Measurements from ENCODE around the gene SCARF2. TPM values are rescaled to one million over a fixed set of nuclear protein-coding genes. Genes with fewer than 3 reads are reported as not detected.
"Not testable (repeated sequence)": the region's sequence is repeated elsewhere in the genome, so short reads cannot be mapped to it uniquely, and the experiment has no call there.

The SCARF2 gene
- total RNA-seq, 6 experiments from 2014 or later, result 65.1 to 92.3 (median 68.9) TPM

DNA sequence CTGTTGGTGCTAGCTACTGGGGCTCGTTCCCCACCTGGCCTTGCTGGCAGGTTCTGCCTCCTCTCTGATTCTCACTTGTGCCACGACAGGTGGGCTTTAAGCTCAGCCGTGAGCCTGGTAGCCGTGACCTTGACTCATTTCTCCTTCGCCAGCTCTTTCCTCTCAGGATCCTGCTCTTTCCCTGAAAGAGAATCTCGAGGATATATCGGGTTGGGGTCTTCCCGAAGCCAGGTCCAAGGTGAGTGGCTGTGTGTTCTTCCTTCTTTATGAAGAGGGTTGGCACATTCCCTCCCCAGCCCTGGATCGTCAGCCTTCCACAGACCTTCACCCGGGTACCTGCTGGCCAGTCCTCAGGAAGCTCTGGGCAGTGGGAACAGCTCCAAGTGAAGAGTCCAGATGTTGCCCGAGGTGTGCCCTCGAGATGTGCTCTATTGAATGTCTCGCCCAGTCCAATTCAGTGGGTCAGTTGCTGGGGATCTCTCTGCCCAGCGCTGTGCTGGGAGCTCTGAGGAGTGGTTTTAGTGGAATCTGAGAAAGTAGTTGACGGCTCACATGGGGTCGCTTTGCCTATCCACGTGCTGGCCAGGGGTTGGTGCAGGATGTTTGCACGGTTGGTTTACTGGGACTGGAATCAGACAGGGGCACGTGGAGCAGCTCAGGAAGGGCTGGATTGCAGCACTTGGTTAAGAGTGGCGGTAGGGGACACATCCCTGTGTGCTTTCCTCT, 42.3 kb downstream of the SCARF2 start:
- no peak for DNase-seq

DNA sequence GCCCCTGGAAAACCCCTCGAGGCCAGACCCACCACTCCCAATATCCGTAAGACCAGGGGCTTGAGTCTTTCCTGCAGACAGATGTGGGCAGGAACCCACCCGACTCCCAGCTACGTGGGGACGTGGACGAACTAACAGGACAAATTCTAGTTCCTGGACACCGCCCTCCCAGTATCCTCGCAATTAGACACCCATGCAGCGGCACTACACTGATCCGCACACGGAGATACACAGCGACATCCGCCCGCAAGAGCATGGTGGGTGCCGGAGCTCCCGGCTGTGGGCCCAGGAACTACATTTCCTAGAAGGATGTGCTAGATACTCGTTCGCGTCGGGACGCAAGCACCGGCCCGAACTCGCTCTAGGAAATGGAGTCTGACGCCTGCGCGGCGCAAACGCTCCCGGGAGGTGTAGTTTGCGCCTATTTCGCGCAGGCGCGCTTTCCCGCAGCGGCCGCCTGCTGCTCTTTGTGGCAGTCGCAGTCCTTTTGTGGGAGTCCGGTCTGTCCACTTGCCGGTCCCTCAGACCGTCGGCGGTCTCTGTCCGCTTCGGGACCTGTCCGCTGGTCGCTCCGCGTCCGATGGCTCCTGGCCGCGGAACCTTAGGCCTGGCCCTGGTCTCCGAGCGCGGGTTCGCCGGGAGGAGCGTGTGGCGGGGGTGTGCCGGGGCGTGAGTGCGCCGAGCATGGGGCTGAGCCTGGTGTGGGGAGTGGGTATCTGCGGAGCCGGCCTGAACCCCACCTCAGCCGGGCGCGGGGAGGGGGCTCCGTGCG, 43.7 kb downstream of the SCARF2 start, which contains the start of gene ZNF74:
Gene ZNF74 (plus strand): TSS at position 447 of the 772 bp plus-strand sequence. CDS start 478 bp downstream, outside the sequence.
- H3K4me3 Mint-ChIP-seq, result peak within 1 kb of the TSS; percentile 91
- H3K27me3 Mint-ChIP-seq (ENCODE audit: insufficient read depth), result peaks cover 10% of the 10 kb centered on the region
- peak within 1 kb of the TSS; percentile 85 for H3K27ac Mint-ChIP-seq
- peaks cover 18% of the 10 kb centered on the region for H3K4me1 Mint-ChIP-seq (ENCODE audit: low read depth)
- TF ChIP-seq, protein P1, sequence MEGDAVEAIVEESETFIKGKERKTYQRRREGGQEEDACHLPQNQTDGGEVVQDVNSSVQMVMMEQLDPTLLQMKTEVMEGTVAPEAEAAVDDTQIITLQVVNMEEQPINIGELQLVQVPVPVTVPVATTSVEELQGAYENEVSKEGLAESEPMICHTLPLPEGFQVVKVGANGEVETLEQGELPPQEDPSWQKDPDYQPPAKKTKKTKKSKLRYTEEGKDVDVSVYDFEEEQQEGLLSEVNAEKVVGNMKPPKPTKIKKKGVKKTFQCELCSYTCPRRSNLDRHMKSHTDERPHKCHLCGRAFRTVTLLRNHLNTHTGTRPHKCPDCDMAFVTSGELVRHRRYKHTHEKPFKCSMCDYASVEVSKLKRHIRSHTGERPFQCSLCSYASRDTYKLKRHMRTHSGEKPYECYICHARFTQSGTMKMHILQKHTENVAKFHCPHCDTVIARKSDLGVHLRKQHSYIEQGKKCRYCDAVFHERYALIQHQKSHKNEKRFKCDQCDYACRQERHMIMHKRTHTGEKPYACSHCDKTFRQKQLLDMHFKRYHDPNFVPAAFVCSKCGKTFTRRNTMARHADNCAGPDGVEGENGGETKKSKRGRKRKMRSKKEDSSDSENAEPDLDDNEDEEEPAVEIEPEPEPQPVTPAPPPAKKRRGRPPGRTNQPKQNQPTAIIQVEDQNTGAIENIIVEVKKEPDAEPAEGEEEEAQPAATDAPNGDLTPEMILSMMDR (IDR thresholded peaks at IDR 0.05), result peak; percentile 21
- H3K9me3 Mint-ChIP-seq, result peaks cover 6% of the 10 kb centered on the region
- H3K36me3 Mint-ChIP-seq (ENCODE audit: low read depth), result no peaks in the 10 kb centered on the region
- DNase-seq, result peak; percentile 82

More for the DNA sequence above, 42.3 kb downstream of the SCARF2 start:
- Mint-ChIP-seq H3K9me3 (no peaks in the 10 kb centered on the region), H3K4me1 (ENCODE audit: low read depth) (peaks cover 18% of the 10 kb centered on the region), H3K4me3 (peak overlapping the region; percentile 91), H3K27ac (no peak overlapping the region), H3K36me3 (ENCODE audit: low read depth) (no peaks in the 10 kb centered on the region), H3K27me3 (ENCODE audit: insufficient read depth) (peaks cover 2% of the 10 kb centered on the region; the same call in 1 of the 2 replicates)
- TF ChIP-seq, protein P1 (IDR thresholded peaks at IDR 0.05), result no peak

DNA sequence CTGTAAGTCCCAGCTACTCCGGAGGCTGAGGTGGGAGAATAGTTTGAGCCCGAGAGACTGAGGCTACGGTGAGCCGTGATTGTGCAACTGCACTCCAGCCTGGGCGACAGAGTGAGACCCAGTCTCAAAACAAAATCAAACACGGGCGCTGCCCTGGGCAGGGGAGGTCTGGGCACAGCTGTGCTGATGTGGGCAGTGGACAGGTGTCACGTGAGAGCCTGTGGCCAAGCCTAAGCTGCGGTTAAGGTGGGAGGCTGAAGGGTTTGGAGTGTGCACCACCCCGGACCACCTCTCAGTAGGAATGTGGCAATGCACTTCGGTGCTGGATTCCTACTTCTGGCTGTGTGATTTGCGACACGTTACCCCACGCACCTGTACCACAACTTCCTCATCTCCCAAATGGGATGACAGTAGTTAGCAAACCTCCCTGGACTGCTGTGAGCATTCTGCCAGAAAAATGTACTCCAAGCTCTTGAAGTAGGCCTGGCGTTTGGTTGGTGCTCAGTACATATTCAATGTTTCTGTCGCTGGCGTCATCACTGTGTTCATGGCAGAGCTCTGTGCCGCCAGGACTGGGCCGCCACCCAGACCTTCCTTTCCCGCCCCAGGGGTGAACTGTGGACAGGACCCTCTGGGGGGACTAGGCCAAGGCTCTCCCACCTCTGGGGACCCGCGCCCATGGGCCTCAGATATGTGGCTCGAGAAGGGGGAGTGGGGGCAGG, 44.5 kb downstream of the SCARF2 start:
- peaks cover 12% of the 10 kb centered on the region for H3K27me3 Mint-ChIP-seq (ENCODE audit: insufficient read depth)
- TF ChIP-seq, protein P1 (IDR thresholded peaks at IDR 0.05), result no peak
- H3K27ac Mint-ChIP-seq, result peak overlapping the region; percentile 85
- peak overlapping the region; percentile 91 for H3K4me3 Mint-ChIP-seq
- no peak for DNase-seq
- H3K4me1 Mint-ChIP-seq (ENCODE audit: low read depth), result peaks cover 18% of the 10 kb centered on the region
- H3K36me3 Mint-ChIP-seq (ENCODE audit: low read depth), result no peaks in the 10 kb centered on the region
- peaks cover 7% of the 10 kb centered on the region for H3K9me3 Mint-ChIP-seq

DNA sequence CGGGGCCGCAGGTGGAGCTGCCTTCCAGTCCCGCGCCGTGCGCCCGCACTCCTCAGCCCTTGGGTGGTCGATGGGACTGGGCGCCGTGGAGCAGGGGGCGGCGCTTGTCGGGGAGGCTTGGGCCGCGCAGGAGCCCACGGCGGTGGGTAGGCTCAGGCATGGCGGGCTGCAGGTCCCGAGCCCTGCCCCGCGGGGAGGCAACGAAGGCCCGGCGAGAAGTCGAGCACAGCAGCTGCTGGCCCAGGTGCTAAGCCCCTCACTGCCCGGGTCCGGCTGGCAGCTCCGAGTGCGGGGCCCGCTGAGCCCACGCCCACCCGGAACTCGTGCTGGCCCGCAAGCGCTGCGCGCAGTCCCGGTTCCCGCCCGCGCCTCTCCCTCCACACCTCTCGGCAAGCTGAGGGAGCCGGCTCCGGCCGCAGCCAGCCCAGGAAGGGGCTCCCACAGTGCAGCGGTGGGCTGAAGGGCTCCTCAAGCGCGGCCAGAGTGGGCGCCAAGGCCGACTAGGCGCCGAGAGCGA, 45.2 kb downstream of the SCARF2 start:
- H3K27me3 Mint-ChIP-seq (ENCODE audit: insufficient read depth), result peaks cover 12% of the 10 kb centered on the region
- H3K36me3 Mint-ChIP-seq (ENCODE audit: low read depth), result not testable (repeated sequence)

DNA sequence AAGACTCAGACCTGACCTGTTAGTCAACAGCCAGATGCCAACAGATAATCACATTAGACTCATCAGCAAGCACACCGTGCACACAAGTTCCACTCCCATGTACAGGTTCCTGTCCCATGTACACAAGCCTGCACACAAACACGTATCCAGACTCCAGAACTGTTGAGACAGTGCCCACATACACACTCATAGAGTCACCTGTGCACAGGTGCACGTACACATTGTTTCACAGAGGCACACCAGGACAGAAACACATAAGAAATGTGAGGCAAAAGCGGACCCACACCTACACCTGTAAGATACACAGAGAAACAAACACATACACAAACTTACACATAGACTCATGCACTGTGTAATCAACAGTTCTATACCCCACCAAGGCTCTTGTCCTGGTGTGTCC, 46.4 kb downstream of the SCARF2 start:
- no peaks in the 10 kb centered on the region for H3K36me3 Mint-ChIP-seq (ENCODE audit: low read depth)

More for the DNA sequence above, 45.2 kb downstream of the SCARF2 start:
- not testable (repeated sequence) for H3K9me3 Mint-ChIP-seq, H3K4me3 Mint-ChIP-seq, H3K27ac Mint-ChIP-seq, DNase-seq
- H3K4me1 Mint-ChIP-seq (ENCODE audit: low read depth), result peaks cover 18% of the 10 kb centered on the region

More for the DNA sequence above, 46.4 kb downstream of the SCARF2 start:
- Mint-ChIP-seq H3K4me1 (ENCODE audit: low read depth) (peaks cover 18% of the 10 kb centered on the region), H3K27me3 (ENCODE audit: insufficient read depth) (peaks cover 12% of the 10 kb centered on the region), H3K27ac (no peak overlapping the region), H3K9me3 (peaks cover 7% of the 10 kb centered on the region), H3K4me3 (no peak overlapping the region)
- no peak for DNase-seq
- TF ChIP-seq, protein P1 (IDR thresholded peaks at IDR 0.05), result no peak
